ENCODE results near the gene NELFCD. TPM values are rescaled to one million over a fixed set of nuclear protein-coding genes. Genes with fewer than 3 reads are reported as not detected.
"Not testable (repeated sequence)": the region's sequence is repeated elsewhere in the genome, so short reads cannot be mapped to it uniquely, and the experiment has no call there.

NELFCD gene
- total and polyA plus RNA-seq, 10 of the 15 experiments (the other 5 are each of a cell fraction or from before 2014, with no cell fraction given): 8.9 to 109 (median 82.9) TPM

DNA sequence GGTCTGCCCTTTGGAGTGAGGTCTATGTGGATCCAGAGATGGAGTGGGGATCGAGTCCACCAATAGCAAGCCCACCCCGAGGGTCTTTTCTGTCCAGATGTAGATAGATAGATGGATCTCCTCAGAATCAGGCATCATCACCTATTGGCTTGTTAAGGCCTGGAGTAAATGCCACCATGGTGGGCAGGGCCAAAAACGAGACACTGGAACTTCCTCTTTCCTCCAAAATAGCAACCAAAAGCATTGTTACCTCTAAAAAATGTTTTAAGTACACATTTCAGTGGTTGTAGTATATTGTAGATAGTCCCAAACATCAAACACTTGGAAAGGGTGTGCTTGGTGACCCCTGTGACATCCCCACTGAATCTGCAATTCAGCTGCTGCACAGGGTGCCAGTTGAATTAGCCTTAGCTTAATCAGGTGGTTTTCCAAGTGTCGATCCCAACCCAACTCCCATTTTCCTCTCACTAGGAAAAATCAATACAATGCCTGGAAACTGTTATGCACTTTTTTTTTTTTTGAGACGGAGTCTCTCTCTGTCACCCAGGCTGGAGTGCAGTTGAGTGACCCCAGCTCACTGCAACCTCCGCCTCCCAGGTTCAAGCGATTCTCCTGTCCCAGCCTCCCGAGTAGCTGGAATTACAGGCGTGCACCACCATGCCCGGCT is 35.0 kb upstream of the NELFCD start (continued):
- TF ChIP-seq, protein P1, sequence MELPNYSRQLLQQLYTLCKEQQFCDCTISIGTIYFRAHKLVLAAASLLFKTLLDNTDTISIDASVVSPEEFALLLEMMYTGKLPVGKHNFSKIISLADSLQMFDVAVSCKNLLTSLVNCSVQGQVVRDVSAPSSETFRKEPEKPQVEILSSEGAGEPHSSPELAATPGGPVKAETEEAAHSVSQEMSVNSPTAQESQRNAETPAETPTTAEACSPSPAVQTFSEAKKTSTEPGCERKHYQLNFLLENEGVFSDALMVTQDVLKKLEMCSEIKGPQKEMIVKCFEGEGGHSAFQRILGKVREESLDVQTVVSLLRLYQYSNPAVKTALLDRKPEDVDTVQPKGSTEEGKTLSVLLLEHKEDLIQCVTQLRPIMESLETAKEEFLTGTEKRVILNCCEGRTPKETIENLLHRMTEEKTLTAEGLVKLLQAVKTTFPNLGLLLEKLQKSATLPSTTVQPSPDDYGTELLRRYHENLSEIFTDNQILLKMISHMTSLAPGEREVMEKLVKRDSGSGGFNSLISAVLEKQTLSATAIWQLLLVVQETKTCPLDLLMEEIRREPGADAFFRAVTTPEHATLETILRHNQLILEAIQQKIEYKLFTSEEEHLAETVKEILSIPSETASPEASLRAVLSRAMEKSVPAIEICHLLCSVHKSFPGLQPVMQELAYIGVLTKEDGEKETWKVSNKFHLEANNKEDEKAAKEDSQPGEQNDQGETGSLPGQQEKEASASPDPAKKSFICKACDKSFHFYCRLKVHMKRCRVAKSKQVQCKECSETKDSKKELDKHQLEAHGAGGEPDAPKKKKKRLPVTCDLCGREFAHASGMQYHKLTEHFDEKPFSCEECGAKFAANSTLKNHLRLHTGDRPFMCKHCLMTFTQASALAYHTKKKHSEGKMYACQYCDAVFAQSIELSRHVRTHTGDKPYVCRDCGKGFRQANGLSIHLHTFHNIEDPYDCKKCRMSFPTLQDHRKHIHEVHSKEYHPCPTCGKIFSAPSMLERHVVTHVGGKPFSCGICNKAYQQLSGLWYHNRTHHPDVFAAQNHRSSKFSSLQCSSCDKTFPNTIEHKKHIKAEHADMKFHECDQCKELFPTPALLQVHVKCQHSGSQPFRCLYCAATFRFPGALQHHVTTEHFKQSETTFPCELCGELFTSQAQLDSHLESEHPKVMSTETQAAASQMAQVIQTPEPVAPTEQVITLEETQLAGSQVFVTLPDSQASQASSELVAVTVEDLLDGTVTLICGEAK (IDR thresholded peaks at IDR 0.05; ENCODE audit: borderline replicate concordance): no peak
- TF ChIP-seq, protein P2, sequence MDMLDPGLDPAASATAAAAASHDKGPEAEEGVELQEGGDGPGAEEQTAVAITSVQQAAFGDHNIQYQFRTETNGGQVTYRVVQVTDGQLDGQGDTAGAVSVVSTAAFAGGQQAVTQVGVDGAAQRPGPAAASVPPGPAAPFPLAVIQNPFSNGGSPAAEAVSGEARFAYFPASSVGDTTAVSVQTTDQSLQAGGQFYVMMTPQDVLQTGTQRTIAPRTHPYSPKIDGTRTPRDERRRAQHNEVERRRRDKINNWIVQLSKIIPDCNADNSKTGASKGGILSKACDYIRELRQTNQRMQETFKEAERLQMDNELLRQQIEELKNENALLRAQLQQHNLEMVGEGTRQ (IDR thresholded peaks at IDR 0.05; ENCODE audit: borderline replicate concordance, low read depth, low read length): no peak
- no peak for TF ChIP-seq RAD21 (IDR thresholded peaks at IDR 0.05; ENCODE audit: insufficient read depth, low read depth, low read length)
- no peak for TF ChIP-seq CHD2 (IDR thresholded peaks at IDR 0.05; ENCODE audit: borderline replicate concordance, low read depth, low read length)
- no peak for TF ChIP-seq EP300 (IDR thresholded peaks at IDR 0.05; ENCODE audit: borderline replicate concordance in 1 of 2, control insufficient read depth in 1 of 2, low read depth in 2 of 2, low read length in 2 of 2)

DNA sequence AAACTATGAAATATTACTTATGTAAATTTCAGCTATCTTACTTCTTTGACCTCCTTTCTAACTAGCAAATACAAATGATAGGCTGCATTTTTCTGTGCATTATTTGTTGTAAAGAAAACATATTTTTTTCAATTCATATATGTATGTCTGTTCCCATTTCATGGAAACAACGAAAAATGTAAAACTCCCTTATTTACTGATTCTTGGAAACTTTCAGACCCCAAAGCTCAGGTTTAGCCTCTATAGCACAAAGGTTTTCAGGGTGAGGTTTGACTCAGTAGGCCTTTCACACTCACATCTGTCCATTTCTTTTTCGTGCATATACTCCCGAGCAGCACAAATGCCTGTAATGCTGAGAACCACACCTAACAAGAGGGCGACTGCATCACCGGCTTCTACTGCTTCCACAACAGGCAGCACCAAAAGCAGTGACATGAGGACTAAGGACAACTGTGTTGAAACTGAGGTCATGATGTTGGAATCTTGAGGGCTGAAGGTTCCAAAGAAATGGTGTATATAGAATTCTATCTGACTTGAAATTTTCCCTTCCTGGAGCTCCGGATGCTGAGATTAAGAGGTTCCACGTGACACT is 33.2 kb upstream of the NELFCD start:
- H3K79me2 ChIP-seq (ENCODE audit: control insufficient read depth, insufficient read depth, low read length); FAIRE-seq; ATAC-seq; H3K36me3 ChIP-seq (ENCODE audit: control insufficient read depth in 2 of 2, insufficient read depth in 2 of 2, low read length in 1 of 2); H3K9me3 ChIP-seq (replicated peaks; ENCODE audit: control insufficient read depth, insufficient read depth, low read length); intact Hi-C loops (cut with micrococcal nuclease; ENCODE audit: unreplicated experiment); H3K9ac ChIP-seq (ENCODE audit: control insufficient read depth, insufficient read depth, low read length); H3K27me3 ChIP-seq (replicated peaks in 1 of 2; ENCODE audit: control insufficient read depth in 2 of 2, insufficient read depth in 2 of 2, low read length in 1 of 2); BruUV-seq (replicated peaks); in situ Hi-C loops (cut with MboI); H3K4me2 ChIP-seq (ENCODE audit: control insufficient read depth, insufficient read depth); CTCF ChIA-PET; H2AFZ ChIP-seq (ENCODE audit: control insufficient read depth, low read depth, low read length); H3K27ac ChIP-seq (ENCODE audit: control insufficient read depth, insufficient read depth); H4K20me1 ChIP-seq (ENCODE audit: control insufficient read depth, insufficient read depth); H3K4me1 ChIP-seq (ENCODE audit: control insufficient read depth, insufficient read depth, low read length); DNase-seq (ENCODE audit: low read depth, low spot score); POLR2A ChIA-PET; RAD21 ChIA-PET (ENCODE audit: unreplicated experiment); H3K4me3 ChIP-seq: not testable (repeated sequence)
- 68% methylated on average over 7 of the region's 7 CpGs for WGBS (ENCODE audit: insufficient coverage, insufficient replicate concordance, low lambda C conversion rate, missing lambda C conversion rate)
- SMC1A ChIA-PET (ENCODE audit: uncharacterized antibody, unreplicated experiment): interaction anchor here (1.6 kb wide), 1 partner anchor 9 kb away, joined by 5 read pairs; no protein-coding TSS in a partner anchor
